Skeletal muscle satellite cell (primary cell): ENCODE results near the gene NAP1L4.
A peak's percentile ranks its signal among the peaks of the same experiment; 100 is the strongest.

Experiments used
- small RNA-seq: library from RNA; depleted of rRNA; stranded (forward); fragments of <200 nt; gene quantifications from one replicate; pipeline ENCODE3, GENCODE V24; 2012

The NAP1L4 gene

Small RNAs within 50 kb of the gene (small RNA-seq; reads per million reads assigned to genes)
- 13.7 reads per million, percentile 92 among the genes with 10 or more reads in this experiment for gene SNORA54
